Spleen (tissue), 11 donors: ENCODE data around the gene PPDPF. TPM values are rescaled to one million over a fixed set of nuclear protein-coding genes. Genes with fewer than 3 reads are reported as not detected.

Source experiments
- DNase-seq: peaks from one replicate; pipeline ENCODE4 v3.0.0-alpha.2; 2020
- H3K27ac ChIP-seq, 8 donors: fragments of 200-600 bp; sonication (generic) in 7 of 8; 1 replicate in 4 of 8; 2 replicates in 4 of 8; pipeline versions ENCODE4 v1.5.0 to v1.8.0; 2016 to 2021; ENCODE audit warnings: inconsistent platforms in 4 of 8, mild to moderate bottlenecking in 4 of 8, moderate library complexity in 1 of 8
- H3K27me3 ChIP-seq, 7 donors: fragments of 200-600 bp; sonication (generic) in 6 of 7; replicated peaks in 1 of 7; 1 replicate in 4 of 7; 2 replicates in 3 of 7; pipeline versions ENCODE4 v1.5.0 to v1.8.0; 2016 to 2021; ENCODE audit warnings: inconsistent platforms in 3 of 7, mild to moderate bottlenecking in 1 of 7
- H3K36me3 ChIP-seq, 6 donors: fragments of 200-600 bp; sonication (generic) in 5 of 6; 1 replicate in 4 of 6; 2 replicates in 2 of 6; pipeline versions ENCODE4 v1.5.0 to v1.8.0; 2016 to 2021; ENCODE audit warnings: inconsistent platforms in 2 of 6
- H3K4me1 ChIP-seq, 6 donors: fragments of 200-600 bp; sonication (generic) in 5 of 6; 1 replicate in 3 of 6; 2 replicates in 3 of 6; pipeline versions ENCODE4 v1.5.0 to v1.8.0; 2016 to 2021; ENCODE audit warnings: inconsistent platforms in 3 of 6
- H3K4me3 ChIP-seq, 8 donors: fragments of 200-600 bp; sonication (generic) in 7 of 8; 1 replicate in 4 of 8; 2 replicates in 4 of 8; pipeline versions ENCODE4 v1.5.0 to v1.8.0; 2016 to 2021; ENCODE audit warnings: inconsistent platforms in 4 of 8, mild to moderate bottlenecking in 4 of 8, moderate library complexity in 2 of 8
- H3K9me3 ChIP-seq, 8 donors: fragments of 200-600 bp; sonication (generic) in 7 of 8; 1 replicate in 4 of 8; 2 replicates in 4 of 8; pipeline versions ENCODE4 v1.5.0 to v1.8.0; 2016 to 2021; ENCODE audit warnings: inconsistent platforms in 4 of 8
- POLR2A ChIP-seq, 3 donors: fragments of 450-650 bp; IDR thresholded peaks; one replicate each; pipeline ENCODE4 v1.5.1; 2017; ENCODE audit warnings: antibody characterized with exemption in 3 of 3, mild to moderate bottlenecking in 1 of 3
- POLR2AphosphoS5 ChIP-seq, 3 donors: sonication (generic); formaldehyde crosslinking; IDR thresholded peaks; one replicate each; pipeline ENCODE4 v1.5.1; 2017; ENCODE audit warnings: antibody characterized with exemption in 3 of 3
- WGBS, 5 donors: extraction: QIAGEN DNeasy Blood & Tissue Kit in 3 of 5; methylation state at CpG; one replicate each; pipeline versions ENCODE4 v1.1.5 to v1.1.7; 2013 to 2018; 5-methylcytosine and 5-hydroxymethylcytosine counted together
- intact Hi-C: fragments of 100-400 bp; cut with DNase I; formaldehyde crosslinking; loops from one replicate; pipeline ENCODE4 v1.15.0; 2023; ENCODE audit warnings: low total_unique reads
- polyA plus RNA-seq, 3 donors: library from polyadenylated mRNA; stranded (reverse); fragments of 200-250 nt; gene quantifications; one replicate each; pipeline ENCODE4 v1.2.1, GENCODE V29; 2013
- total RNA-seq, 7 donors: library from RNA; depleted of rRNA in 3 of 7; stranded (reverse); fragments of >200 nt in 3 of 7; fragmentation: NEBNext Ultra II Directional in 4 of 7; extraction: Animal tissue kit (Norgen Biotek cat#: 25700) in 4 of 7; gene quantifications; one replicate each; pipeline versions ENCODE4 v1.1.0 to v1.2.1, GENCODE V29; 2016 to 2021
- TF ChIP-seq, protein P1 (sequence below), 11 experiments: fragments of 200-600 bp in 7 of 11; fragments of 450-650 bp in 4 of 11; sonication (generic) in 4 of 11; IDR thresholded peaks in 8 of 11; conservative IDR thresholded peaks in 3 of 11; 1 replicate in 7 of 11; 2 replicates in 4 of 11; pipeline versions ENCODE4 v1.4.0 to v1.8.0; 2016 to 2021; ENCODE audit warnings: antibody characterized with exemption in 11 of 11, inconsistent platforms in 4 of 11, mild to moderate bottlenecking in 1 of 11
- donor health status: healthy with polysubstance abuse.
- donor health status: DM: no; HTN: no; CAD: no; lungs with moderate emphysema.
- donor health status: DM: no; HTN: no; CAD: no.
- donor health status: Bipolar disorder and iron deficiency.
- donor health status: healthy.
- donor health status: DM: no; HTN: no; CAD: no.
- donor health status: DM: yes; HTN: yes; CAD: no.

PPDPF gene
- total and polyA plus RNA-seq, 10 donors = 68.8 to 275 (median 124) TPM

DNA sequence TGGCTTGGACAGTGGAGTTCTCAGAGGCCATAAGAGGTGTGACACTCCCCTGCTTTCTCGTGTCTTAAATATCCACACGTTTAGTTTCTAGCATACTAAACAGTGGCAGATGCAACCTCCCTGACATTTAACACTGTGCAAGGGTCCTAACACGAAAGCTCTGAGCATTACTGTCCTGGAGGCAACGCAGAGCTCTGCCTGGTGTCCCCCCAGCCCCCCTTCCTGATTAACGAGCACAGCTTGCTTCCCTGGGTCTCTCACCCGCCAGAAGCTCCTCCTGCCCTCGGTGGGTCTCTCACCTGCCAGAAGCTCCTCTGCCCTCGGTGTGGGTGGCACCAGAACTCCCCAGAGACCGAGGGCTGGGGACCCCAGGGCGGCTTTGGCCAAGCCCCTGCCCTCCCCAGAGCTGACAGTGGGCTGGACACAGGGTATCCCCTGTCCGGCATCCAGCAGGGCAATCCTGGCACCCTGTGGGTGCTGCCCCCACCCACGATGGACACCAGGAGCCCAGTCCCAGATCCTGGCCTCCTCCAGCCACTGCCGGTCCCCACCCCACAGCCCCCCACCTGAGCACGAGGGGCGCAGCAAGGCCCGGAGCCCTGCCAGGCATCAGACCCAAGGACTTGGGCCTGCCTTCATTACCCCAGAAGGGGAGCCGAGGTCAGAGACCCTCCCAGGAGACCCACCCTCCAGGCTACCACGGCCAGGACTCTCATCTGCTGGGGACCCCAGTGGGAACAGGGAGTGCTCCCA is 35.7 kb upstream of the PPDPF start:
- no peak for DNase-seq
- TF ChIP-seq, protein P1, sequence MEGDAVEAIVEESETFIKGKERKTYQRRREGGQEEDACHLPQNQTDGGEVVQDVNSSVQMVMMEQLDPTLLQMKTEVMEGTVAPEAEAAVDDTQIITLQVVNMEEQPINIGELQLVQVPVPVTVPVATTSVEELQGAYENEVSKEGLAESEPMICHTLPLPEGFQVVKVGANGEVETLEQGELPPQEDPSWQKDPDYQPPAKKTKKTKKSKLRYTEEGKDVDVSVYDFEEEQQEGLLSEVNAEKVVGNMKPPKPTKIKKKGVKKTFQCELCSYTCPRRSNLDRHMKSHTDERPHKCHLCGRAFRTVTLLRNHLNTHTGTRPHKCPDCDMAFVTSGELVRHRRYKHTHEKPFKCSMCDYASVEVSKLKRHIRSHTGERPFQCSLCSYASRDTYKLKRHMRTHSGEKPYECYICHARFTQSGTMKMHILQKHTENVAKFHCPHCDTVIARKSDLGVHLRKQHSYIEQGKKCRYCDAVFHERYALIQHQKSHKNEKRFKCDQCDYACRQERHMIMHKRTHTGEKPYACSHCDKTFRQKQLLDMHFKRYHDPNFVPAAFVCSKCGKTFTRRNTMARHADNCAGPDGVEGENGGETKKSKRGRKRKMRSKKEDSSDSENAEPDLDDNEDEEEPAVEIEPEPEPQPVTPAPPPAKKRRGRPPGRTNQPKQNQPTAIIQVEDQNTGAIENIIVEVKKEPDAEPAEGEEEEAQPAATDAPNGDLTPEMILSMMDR (IDR thresholded peaks at IDR 0.05 in 8 of 11, conservative IDR thresholded peaks at IDR 0.05 in 3 of 11) = no peak
- TF ChIP-seq POLR2AphosphoS5 (IDR thresholded peaks at IDR 0.05) (no peak), POLR2A (IDR thresholded peaks at IDR 0.05) (no peak)
- no peak overlapping the region for H3K4me3 ChIP-seq
- no peak overlapping the region for H3K27ac ChIP-seq
- no peaks in the 10 kb centered on the region for H3K36me3 ChIP-seq
- peaks cover 0 to 6% (median 0%) of the 10 kb centered on the region in 8 donors for H3K9me3 ChIP-seq
- H3K27me3 ChIP-seq = peaks cover 6 to 99% (median 61%) of the 10 kb centered on the region in 7 donors
- intact Hi-C loops = no loop called here
- WGBS, 5 donors = 61 to 72% (median 68%) methylated on average over 4 to 18 of the region's 18 CpGs
- peaks cover 0 to 18% (median 3%) of the 10 kb centered on the region in 6 donors for H3K4me1 ChIP-seq

DNA sequence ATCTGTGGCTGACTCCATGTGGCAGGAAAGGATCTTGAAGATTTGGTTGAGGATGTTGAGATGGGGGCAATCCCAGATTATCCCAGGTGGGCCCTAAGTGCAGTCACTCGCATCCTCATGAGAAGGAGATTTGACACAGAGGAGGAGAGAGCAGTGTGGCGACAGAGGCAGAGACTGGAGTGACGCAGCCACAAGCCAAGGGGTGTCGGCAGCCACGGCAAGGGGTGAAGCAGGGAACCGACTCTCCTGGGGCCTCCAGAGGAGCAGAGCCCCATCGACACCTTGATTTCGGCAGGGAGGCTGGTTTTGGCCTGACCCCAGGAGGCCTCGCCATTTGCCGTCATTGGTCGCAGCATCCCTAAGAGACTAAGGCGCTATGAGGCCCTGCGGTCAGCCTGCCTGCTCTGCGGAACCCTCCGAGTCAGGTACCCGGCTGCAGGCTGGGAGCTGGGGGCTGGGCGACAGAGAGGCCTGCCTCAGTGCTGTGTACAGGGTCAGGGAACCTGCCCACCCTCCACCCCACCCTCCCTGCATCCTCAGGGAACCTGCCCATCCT is 34.2 kb upstream of the PPDPF start:
- 89 to 96% (median 93%) methylated on average over 9 to 17 of the region's 17 CpGs for WGBS, 5 donors
- peaks cover 0 to 6% (median 0%) of the 10 kb centered on the region in 8 donors for H3K9me3 ChIP-seq
- no peak overlapping the region for H3K27ac ChIP-seq
- H3K4me3 ChIP-seq = no peak overlapping the region
- H3K27me3 ChIP-seq = peaks cover 6 to 99% (median 64%) of the 10 kb centered on the region in 7 donors
- no peak for DNase-seq
- intact Hi-C loops = no loop called here
- H3K4me1 ChIP-seq = peaks cover 0 to 18% (median 3%) of the 10 kb centered on the region in 6 donors
- TF ChIP-seq, protein P1 (IDR thresholded peaks at IDR 0.05 in 8 of 11, conservative IDR thresholded peaks at IDR 0.05 in 3 of 11) = no peak
- no peak for TF ChIP-seq POLR2AphosphoS5 (IDR thresholded peaks at IDR 0.05)
- no peak for TF ChIP-seq POLR2A (IDR thresholded peaks at IDR 0.05)
- no peaks in the 10 kb centered on the region for H3K36me3 ChIP-seq

- no peak overlapping the region for H3K27ac ChIP-seq
- peaks cover 0 to 6% (median 0%) of the 10 kb centered on the region in 8 donors for H3K9me3 ChIP-seq
- intact Hi-C loops = no loop called here
- peaks cover 0 to 18% (median 3%) of the 10 kb centered on the region in 6 donors for H3K4me1 ChIP-seq
- WGBS, 5 donors = 49 to 58% (median 55%) methylated on average over 10 to 14 of the region's 14 CpGs
- no peak overlapping the region for H3K4me3 ChIP-seq
- no peaks in the 10 kb centered on the region for H3K36me3 ChIP-seq
- no peak for TF ChIP-seq POLR2A (IDR thresholded peaks at IDR 0.05)
- TF ChIP-seq, protein P1 (IDR thresholded peaks at IDR 0.05 in 8 of 11, conservative IDR thresholded peaks at IDR 0.05 in 3 of 11) = no peak
- TF ChIP-seq POLR2AphosphoS5 (IDR thresholded peaks at IDR 0.05) = no peak
- no peak for DNase-seq
- H3K27me3 ChIP-seq = peaks cover 6 to 92% (median 57%) of the 10 kb centered on the region in 7 donors
These were observed 33.3 kb upstream of the PPDPF start for GRCh38 chr20:63487116-63487764.
